ENCODE results near the gene KRTAP3-3. TPM values are rescaled to one million over a fixed set of nuclear protein-coding genes. Genes with fewer than 3 reads are reported as not detected.

Gene KRTAP3-3
- total RNA-seq, 5 donors from 2014 or later (not counting 1 experiment from before 2014, with no cell fraction given), result not detected

- H3K36me3 Mint-ChIP-seq, result no peaks in the 10 kb centered on the region
- H3K4me1 ChIP-seq (ENCODE audit: control insufficient read depth in 1 of 2, extremely low read depth in 1 of 2, insufficient read depth in 2 of 2, low read length in 2 of 2), result no peaks in the 10 kb centered on the region
- H3K4me3 ChIP-seq (ENCODE audit: control insufficient read depth in 1 of 2, extremely low read depth in 1 of 2, low read length in 1 of 2), result no peak overlapping the region
- CTCF ChIA-PET, result interaction anchor here (0.7 to 0.9 kb wide), 2 partner anchors 12 to 690 kb away, joined by 3 read pairs; no protein-coding TSS in a partner anchor
- no peak overlapping the region for H3K4me3 Mint-ChIP-seq
- no peak overlapping the region for H3K27ac Mint-ChIP-seq
- H3K9me3 ChIP-seq, result no peaks in the 10 kb centered on the region
- H3K27me3 Mint-ChIP-seq, result peaks cover 22 to 28% of the 10 kb centered on the region in 2 donors
- no peaks in the 10 kb centered on the region for H3K36me3 ChIP-seq (ENCODE audit: control insufficient read depth in 2 of 2, extremely low read depth in 1 of 2, insufficient read depth in 1 of 2, low read length in 1 of 2)
- no peaks in the 10 kb centered on the region for H3K9me3 Mint-ChIP-seq
- 85% methylated on average over 4 of the region's 12 CpGs for WGBS (ENCODE audit: insufficient coverage)
- H3K4me1 Mint-ChIP-seq, result peaks cover 0 to 2% (median 0%) of the 10 kb centered on the region in 3 donors
- no peak overlapping the region for H3K27ac ChIP-seq (ENCODE audit: low read length)
- POLR2A ChIA-PET, result no interaction called here
- ATAC-seq (replicated peaks in 1 of 4) (no peak), DNase-seq (no peak)
- peaks cover 0 to 4% of the 10 kb centered on the region in 2 experiments for H3K27me3 ChIP-seq (replicated peaks in 1 of 2; ENCODE audit: control insufficient read depth in 2 of 2, extremely low read depth in 1 of 2, insufficient read depth in 2 of 2, low read length in 1 of 2)
Observed at GRCh38 chr17:40958086-40958953, 35.6 kb downstream of the KRTAP3-3 start.

DNA sequence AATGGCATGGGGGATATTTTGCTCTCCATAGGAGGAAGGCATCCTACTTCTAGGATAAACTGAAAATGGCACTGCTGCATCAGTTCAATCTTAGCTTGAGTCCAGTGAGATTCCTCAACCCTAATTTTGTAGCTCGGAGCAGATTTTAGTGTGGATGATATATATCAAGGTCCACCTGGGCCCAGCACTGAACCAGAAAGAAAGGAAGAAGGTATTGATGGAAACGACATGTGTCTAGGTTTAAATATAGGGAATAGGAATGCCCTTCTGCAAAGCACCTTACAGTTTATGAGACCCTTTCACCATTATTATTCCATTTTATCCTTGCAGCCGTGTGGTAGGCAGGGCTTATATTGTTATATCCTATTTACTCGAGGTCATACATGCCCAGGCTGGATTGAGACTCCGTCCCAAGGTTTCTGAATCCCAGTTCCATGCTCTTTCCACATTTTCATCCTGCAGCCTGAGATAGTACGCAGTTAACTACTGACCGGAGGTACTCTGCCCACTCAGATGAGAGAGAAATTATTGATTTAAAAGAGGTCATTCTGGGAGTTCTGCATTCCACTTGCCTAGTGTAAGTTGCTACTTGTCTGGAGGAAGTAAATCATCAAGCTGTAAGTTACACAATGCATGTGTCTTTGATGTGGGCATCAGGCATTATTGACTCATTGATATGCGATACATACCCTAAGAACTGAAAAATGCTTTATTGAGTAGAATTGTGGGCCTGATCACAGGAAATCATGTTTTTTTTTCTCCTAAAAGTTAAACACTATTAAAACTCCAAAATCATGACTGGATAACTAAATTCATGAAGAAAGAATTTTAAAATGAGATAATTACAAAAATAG is 37.3 kb downstream of the KRTAP3-3 start:
- Mint-ChIP-seq H3K27ac (no peak overlapping the region), H3K9me3 (no peaks in the 10 kb centered on the region), H3K4me1 (peaks cover 0 to 2% (median 0%) of the 10 kb centered on the region in 3 donors), H3K27me3 (peaks cover 34 to 35% of the 10 kb centered on the region in 2 donors), H3K36me3 (no peaks in the 10 kb centered on the region), H3K4me3 (no peak overlapping the region)
- CTCF ChIA-PET, result no interaction called here
- ATAC-seq (replicated peaks in 1 of 4) (no peak), DNase-seq (no peak)
- Histone ChIP-seq H3K27me3 (replicated peaks in 1 of 2; ENCODE audit: control insufficient read depth in 2 of 2, extremely low read depth in 1 of 2, insufficient read depth in 2 of 2, low read length in 1 of 2) (peaks cover 3 to 4% of the 10 kb centered on the region in 2 experiments), H3K4me3 (ENCODE audit: control insufficient read depth in 1 of 2, extremely low read depth in 1 of 2, low read length in 1 of 2) (no peak overlapping the region), H3K9me3 (no peaks in the 10 kb centered on the region), H3K4me1 (ENCODE audit: control insufficient read depth in 1 of 2, extremely low read depth in 1 of 2, insufficient read depth in 2 of 2, low read length in 2 of 2) (no peaks in the 10 kb centered on the region), H3K36me3 (ENCODE audit: control insufficient read depth in 2 of 2, extremely low read depth in 1 of 2, insufficient read depth in 1 of 2, low read length in 1 of 2) (no peaks in the 10 kb centered on the region), H3K27ac (ENCODE audit: low read length) (no peak overlapping the region)
- POLR2A ChIA-PET, result no interaction called here
- 67% methylated on average over 3 of the region's 8 CpGs for WGBS (ENCODE audit: insufficient coverage)

DNA sequence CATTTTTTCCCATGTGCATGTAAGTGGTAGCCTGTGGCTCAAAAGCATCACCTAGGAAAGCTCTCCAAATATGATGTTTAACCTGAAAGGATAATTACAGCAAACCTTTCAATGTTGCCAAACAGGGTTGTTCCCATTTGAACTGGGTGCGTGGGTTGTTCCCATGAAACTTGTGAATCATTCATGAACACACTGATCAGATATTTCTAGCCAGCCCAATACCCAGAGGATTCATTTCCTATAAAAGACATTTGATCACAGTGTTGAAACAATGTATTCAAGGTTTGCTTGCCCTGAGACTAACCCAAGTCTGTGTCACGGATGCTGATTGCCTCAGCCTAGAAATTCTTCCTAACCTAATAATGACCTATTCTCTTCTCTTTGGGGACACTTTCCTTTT is 40.1 kb downstream of the KRTAP3-3 start:
- no peak for ATAC-seq (replicated peaks in 1 of 4)
- H3K27ac Mint-ChIP-seq, result no peak overlapping the region
- Histone ChIP-seq H3K36me3 (ENCODE audit: control insufficient read depth in 2 of 2, extremely low read depth in 1 of 2, insufficient read depth in 1 of 2, low read length in 1 of 2) (no peaks in the 10 kb centered on the region), H3K27ac (ENCODE audit: low read length) (no peak overlapping the region), H3K9me3 (no peaks in the 10 kb centered on the region), H3K4me3 (ENCODE audit: control insufficient read depth in 1 of 2, extremely low read depth in 1 of 2, low read length in 1 of 2) (no peak overlapping the region), H3K27me3 (replicated peaks in 1 of 2; ENCODE audit: control insufficient read depth in 2 of 2, extremely low read depth in 1 of 2, insufficient read depth in 2 of 2, low read length in 1 of 2) (peaks cover 6 to 8% of the 10 kb centered on the region in 2 experiments), H3K4me1 (ENCODE audit: control insufficient read depth in 1 of 2, extremely low read depth in 1 of 2, insufficient read depth in 2 of 2, low read length in 2 of 2) (no peaks in the 10 kb centered on the region)
- POLR2A ChIA-PET, result no interaction called here
- H3K4me1 Mint-ChIP-seq, result peaks cover 0 to 1% (median 0%) of the 10 kb centered on the region in 3 donors
- 88% methylated on average over 1 of the region's 2 CpGs for WGBS (ENCODE audit: insufficient coverage)
- CTCF ChIA-PET, result no interaction called here
- no peaks in the 10 kb centered on the region for H3K36me3 Mint-ChIP-seq
- DNase-seq, result no peak
- no peak overlapping the region for H3K4me3 Mint-ChIP-seq
- H3K9me3 Mint-ChIP-seq, result no peaks in the 10 kb centered on the region
- H3K27me3 Mint-ChIP-seq, result peaks cover 37 to 54% of the 10 kb centered on the region in 2 donors

DNA sequence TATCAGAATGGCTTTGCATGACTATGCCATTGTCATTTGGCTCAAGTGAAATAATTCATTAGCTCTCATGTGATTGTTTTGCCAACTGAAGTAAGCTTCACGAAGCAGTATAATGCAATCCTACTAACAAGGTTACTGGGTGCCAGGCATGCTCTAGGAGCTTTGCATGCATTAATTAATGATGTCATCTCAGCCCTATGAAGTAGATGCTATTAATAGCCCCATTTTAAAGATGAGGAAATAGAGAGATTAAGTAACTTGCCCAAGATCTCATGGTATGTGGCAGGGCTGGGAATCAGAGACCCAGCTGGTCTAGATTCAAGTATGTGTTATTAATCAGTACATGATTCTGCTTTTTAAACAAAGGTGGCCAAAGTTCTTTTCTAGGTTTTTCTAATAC is 41.3 kb downstream of the KRTAP3-3 start:
- Histone ChIP-seq H3K4me1 (ENCODE audit: control insufficient read depth in 1 of 2, extremely low read depth in 1 of 2, insufficient read depth in 2 of 2, low read length in 2 of 2) (no peaks in the 10 kb centered on the region), H3K36me3 (ENCODE audit: control insufficient read depth in 2 of 2, extremely low read depth in 1 of 2, insufficient read depth in 1 of 2, low read length in 1 of 2) (no peaks in the 10 kb centered on the region), H3K4me3 (ENCODE audit: control insufficient read depth in 1 of 2, extremely low read depth in 1 of 2, low read length in 1 of 2) (no peak overlapping the region), H3K27ac (ENCODE audit: low read length) (no peak overlapping the region), H3K9me3 (no peaks in the 10 kb centered on the region), H3K27me3 (replicated peaks in 1 of 2; ENCODE audit: control insufficient read depth in 2 of 2, extremely low read depth in 1 of 2, insufficient read depth in 2 of 2, low read length in 1 of 2) (peaks cover 10 to 11% of the 10 kb centered on the region in 2 experiments)
- no peak overlapping the region for H3K27ac Mint-ChIP-seq
- ChIA-PET CTCF (no interaction called here), POLR2A (no interaction called here)
- peaks cover 0 to 2% (median 0%) of the 10 kb centered on the region in 3 donors for H3K4me1 Mint-ChIP-seq
- peaks cover 47 to 67% of the 10 kb centered on the region in 2 donors for H3K27me3 Mint-ChIP-seq
- DNase-seq (no peak), ATAC-seq (replicated peaks in 1 of 4) (no peak)
- H3K4me3 Mint-ChIP-seq, result no peak overlapping the region
- no peaks in the 10 kb centered on the region for H3K9me3 Mint-ChIP-seq
- H3K36me3 Mint-ChIP-seq, result no peaks in the 10 kb centered on the region
- 71% methylated on average over 1 of the region's 1 CpG for WGBS (ENCODE audit: insufficient coverage)

DNA sequence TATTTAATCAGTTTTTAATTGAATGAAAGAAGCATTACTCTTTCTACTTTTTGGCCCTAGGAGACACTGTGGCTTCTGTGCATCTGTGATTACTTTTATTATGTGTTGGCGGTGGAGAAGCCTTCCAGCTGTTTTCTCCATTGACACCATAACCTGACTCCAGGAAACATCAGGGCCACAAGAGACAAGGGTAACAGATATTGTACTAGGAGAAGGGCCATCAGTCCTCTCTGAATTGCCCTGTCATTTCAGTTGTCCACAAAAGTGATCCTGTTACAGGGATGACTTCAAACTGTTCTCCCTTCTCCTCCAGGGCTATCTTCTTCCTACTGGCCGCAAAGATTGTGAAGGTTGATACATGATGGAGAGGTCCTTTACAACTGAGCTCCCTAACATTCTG is 41.8 kb downstream of the KRTAP3-3 start:
- H3K9me3 ChIP-seq, result no peaks in the 10 kb centered on the region
- no peaks in the 10 kb centered on the region for H3K36me3 ChIP-seq (ENCODE audit: control insufficient read depth in 2 of 2, extremely low read depth in 1 of 2, insufficient read depth in 1 of 2, low read length in 1 of 2)
- no peak for ATAC-seq (replicated peaks in 1 of 4)
- no peaks in the 10 kb centered on the region for H3K4me1 ChIP-seq (ENCODE audit: control insufficient read depth in 1 of 2, extremely low read depth in 1 of 2, insufficient read depth in 2 of 2, low read length in 2 of 2)
- Mint-ChIP-seq H3K4me1 (peaks cover 0 to 2% (median 0%) of the 10 kb centered on the region in 3 donors), H3K9me3 (no peaks in the 10 kb centered on the region), H3K27me3 (peaks cover 50 to 70% of the 10 kb centered on the region in 2 donors), H3K36me3 (no peaks in the 10 kb centered on the region), H3K4me3 (no peak overlapping the region), H3K27ac (no peak overlapping the region)
- ChIA-PET POLR2A (no interaction called here), CTCF (no interaction called here)
- no peak overlapping the region for H3K4me3 ChIP-seq (ENCODE audit: control insufficient read depth in 1 of 2, extremely low read depth in 1 of 2, low read length in 1 of 2)
- no peak overlapping the region for H3K27ac ChIP-seq (ENCODE audit: low read length)
- no peak for DNase-seq
- WGBS (ENCODE audit: insufficient coverage), result no CpG with 5 or more reads among the region's 2 CpGs
- H3K27me3 ChIP-seq (replicated peaks in 1 of 2; ENCODE audit: control insufficient read depth in 2 of 2, extremely low read depth in 1 of 2, insufficient read depth in 2 of 2, low read length in 1 of 2), result peaks cover 10 to 11% of the 10 kb centered on the region in 2 experiments

DNA sequence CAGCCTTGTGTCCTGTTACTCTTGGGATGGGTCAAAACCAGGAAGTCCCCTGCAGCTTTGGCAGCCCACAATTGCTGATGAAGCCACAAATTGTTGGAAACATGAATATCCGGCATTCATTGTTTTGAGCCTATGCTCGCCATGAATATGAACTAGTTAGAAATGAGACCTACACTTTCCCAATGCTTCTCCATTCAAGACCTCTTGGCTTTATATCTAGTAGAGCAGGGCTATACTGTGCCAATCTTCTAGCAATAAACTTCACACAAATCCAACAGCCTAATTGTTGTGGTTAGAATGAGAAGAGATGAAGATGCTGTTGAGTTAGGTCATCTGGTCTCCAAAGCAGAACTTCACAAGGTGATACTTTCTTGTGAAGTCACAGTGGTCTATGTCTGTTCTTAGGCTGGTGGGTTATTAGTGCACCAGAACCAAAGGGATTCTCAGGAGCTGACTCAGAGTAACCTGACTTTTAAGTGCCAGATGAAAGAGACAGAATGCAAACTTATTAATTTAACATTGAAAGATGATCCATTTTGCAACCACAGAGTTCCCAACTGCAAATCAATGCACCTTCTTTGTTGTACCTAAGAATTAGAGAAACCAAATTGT is 42.8 kb downstream of the KRTAP3-3 start:
- no peaks in the 10 kb centered on the region for H3K9me3 Mint-ChIP-seq

More for the DNA sequence above, 42.8 kb downstream of the KRTAP3-3 start:
- ATAC-seq (replicated peaks in 1 of 4) (no peak), DNase-seq (no peak)
- H3K4me1 ChIP-seq (ENCODE audit: control insufficient read depth in 1 of 2, extremely low read depth in 1 of 2, insufficient read depth in 2 of 2, low read length in 2 of 2), result no peaks in the 10 kb centered on the region
- Mint-ChIP-seq H3K4me1 (peaks cover 0 to 2% (median 0%) of the 10 kb centered on the region in 3 donors), H3K27ac (no peak overlapping the region), H3K36me3 (no peaks in the 10 kb centered on the region), H3K4me3 (no peak overlapping the region), H3K27me3 (peaks cover 53 to 78% of the 10 kb centered on the region in 2 donors)
- CTCF ChIA-PET, result no interaction called here
- H3K36me3 ChIP-seq (ENCODE audit: control insufficient read depth in 2 of 2, extremely low read depth in 1 of 2, insufficient read depth in 1 of 2, low read length in 1 of 2), result no peaks in the 10 kb centered on the region
- POLR2A ChIA-PET, result no interaction called here
- H3K9me3 ChIP-seq, result no peaks in the 10 kb centered on the region
- WGBS (ENCODE audit: insufficient coverage), result no CpG with 5 or more reads among the region's 2 CpGs
- H3K27me3 ChIP-seq (replicated peaks in 1 of 2; ENCODE audit: control insufficient read depth in 2 of 2, extremely low read depth in 1 of 2, insufficient read depth in 2 of 2, low read length in 1 of 2), result peaks cover 10 to 11% of the 10 kb centered on the region in 2 experiments
- H3K4me3 ChIP-seq (ENCODE audit: control insufficient read depth in 1 of 2, extremely low read depth in 1 of 2, low read length in 1 of 2), result no peak overlapping the region
- no peak overlapping the region for H3K27ac ChIP-seq (ENCODE audit: low read length)

Data from T-cell (primary cell).